Stimulated activated naive B cell treated with anti-CD40 and anti-IgM and Interleukin-4, amounts not matched to agents 10 μg/mL and 1 μg/mL and 100 μg/mL, for 72 hours (primary cell): ENCODE data around the gene TEF.
A peak's percentile ranks its signal among the peaks of the same experiment; 100 is the strongest.
"Not testable (repeated sequence)": the region's sequence is repeated elsewhere in the genome, so short reads cannot be mapped to it uniquely, and the experiment has no call there.

ENCODE experiments used
- ATAC-seq, 2 donors: fragments of 150-1000 bp; cut with Tn5 transposase; replicated peaks; 2 replicates each; pipeline ENCODE4 v1.10.0; 2021; ENCODE audit warnings: moderate library complexity in 1 of 2
- DNase-seq: peaks from one replicate; pipeline ENCODE4 v3.0.0; 2021
- H3K27ac Mint-ChIP-seq: one replicate; pipeline ENCODE4 v1.8.0; 2022; ENCODE audit warnings: mild to moderate bottlenecking, mixed read lengths
- H3K27me3 Mint-ChIP-seq, 2 donors: one replicate each; pipeline ENCODE4 v1.8.0; 2022; ENCODE audit warnings: mixed read lengths in 2 of 2
- H3K36me3 Mint-ChIP-seq, 2 donors: one replicate each; pipeline ENCODE4 v1.8.0; 2022; ENCODE audit warnings: mixed read lengths in 2 of 2, mild to moderate bottlenecking in 1 of 2
- H3K4me1 Mint-ChIP-seq, 2 donors: one replicate each; pipeline ENCODE4 v1.8.0; 2022; ENCODE audit warnings: mixed read lengths in 2 of 2, mild to moderate bottlenecking in 1 of 2
- H3K4me3 Mint-ChIP-seq, 2 donors: one replicate each; pipeline ENCODE4 v1.8.0; 2022; ENCODE audit warnings: mild to moderate bottlenecking in 2 of 2, mixed read lengths in 2 of 2, moderate library complexity in 1 of 2
- H3K9me3 Mint-ChIP-seq, 2 donors: one replicate each; pipeline ENCODE4 v1.8.0; 2022; ENCODE audit warnings: mixed read lengths in 2 of 2, mild to moderate bottlenecking in 1 of 2

TEF gene

DNA sequence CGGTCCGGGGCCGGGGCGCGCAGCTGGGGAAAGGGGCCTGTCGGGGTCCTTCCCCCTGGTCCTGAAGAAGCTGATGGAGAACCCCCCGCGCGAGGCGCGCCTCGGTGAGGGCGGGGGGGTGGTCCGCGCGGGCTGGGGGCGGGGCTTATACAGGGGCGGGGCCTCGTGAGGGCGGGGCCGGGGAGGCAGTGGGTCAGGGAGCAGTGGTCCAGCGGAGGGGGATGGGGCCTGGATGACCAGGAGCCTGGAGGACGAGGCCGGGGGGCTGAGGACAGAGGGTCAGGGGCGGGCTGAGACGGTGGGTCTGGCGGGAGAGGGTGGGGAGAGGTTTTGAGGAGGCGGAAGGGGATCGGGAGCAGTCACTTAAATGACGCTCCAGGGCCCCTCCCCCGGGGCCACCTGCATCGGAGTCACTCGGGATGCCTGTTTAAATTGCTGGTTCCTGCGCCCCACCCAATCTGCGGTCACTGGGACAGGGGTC is 396 bp downstream of the TEF start:
- peak overlapping the region; percentile 91 to 92 for H3K4me3 Mint-ChIP-seq
- ATAC-seq = peak; percentile 45 to 55
- peaks cover 9 to 17% of the 10 kb centered on the region in 2 donors for H3K4me1 Mint-ChIP-seq
- peak overlapping the region; percentile 86 for H3K27ac Mint-ChIP-seq
- H3K27me3 Mint-ChIP-seq = no peaks in the 10 kb centered on the region
- no peaks in the 10 kb centered on the region for H3K36me3 Mint-ChIP-seq
- peak; percentile 48 for DNase-seq
- no peaks in the 10 kb centered on the region for H3K9me3 Mint-ChIP-seq

DNA sequence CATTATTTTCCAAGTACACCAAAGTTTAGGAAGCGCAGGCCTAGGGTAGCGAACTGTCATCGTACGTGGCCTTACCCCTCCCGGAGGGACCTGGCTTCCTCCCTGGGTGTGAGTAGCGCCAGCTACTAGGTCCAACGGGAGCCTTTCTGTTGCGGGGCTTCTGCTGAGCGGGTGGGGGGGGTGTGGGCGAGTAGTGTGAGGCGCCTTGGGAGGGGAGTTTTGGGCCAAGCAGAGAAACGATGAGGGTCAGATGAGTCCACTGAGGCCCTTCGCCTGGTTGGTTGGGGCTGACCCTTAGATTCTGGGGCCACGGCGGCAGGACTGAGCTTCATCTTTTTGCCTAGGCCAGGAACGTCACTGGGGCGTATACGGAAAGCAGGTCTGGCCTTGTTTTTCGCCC is 868 bp downstream of the TEF start:
- no peaks in the 10 kb centered on the region for H3K9me3 Mint-ChIP-seq
- H3K27me3 Mint-ChIP-seq = no peaks in the 10 kb centered on the region
- H3K36me3 Mint-ChIP-seq = no peaks in the 10 kb centered on the region
- H3K4me3 Mint-ChIP-seq = peak overlapping the region; percentile 91 to 92
- DNase-seq (no peak), ATAC-seq (no peak)
- peaks cover 9 to 17% of the 10 kb centered on the region in 2 donors for H3K4me1 Mint-ChIP-seq
- peak overlapping the region; percentile 86 for H3K27ac Mint-ChIP-seq

DNA sequence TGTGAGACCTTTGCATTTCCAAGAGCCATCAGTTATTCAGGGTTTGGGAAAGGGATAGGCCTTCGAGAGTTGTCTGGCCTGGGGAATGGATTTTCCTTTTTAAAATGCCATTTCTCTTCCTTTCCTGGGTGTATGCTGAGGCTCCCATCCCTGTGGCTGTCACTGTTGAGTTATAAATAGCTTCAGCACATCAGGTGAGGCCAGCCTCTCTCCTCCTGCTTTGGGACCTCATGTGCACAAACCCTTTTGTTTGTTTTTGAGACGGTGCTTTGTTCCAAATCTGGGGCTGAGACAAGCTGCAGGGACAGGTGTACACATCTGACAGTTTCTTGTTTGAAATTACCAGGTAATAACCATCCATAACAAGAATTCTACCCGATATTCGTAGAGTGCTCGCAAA is 1.3 kb downstream of the TEF start:
- ATAC-seq = no peak
- peak overlapping the region; percentile 91 to 92 for H3K4me3 Mint-ChIP-seq

GRCh38 chr22:41384128-41384527 is 2.4 kb downstream of the TEF start:
- Mint-ChIP-seq H3K4me1 (peaks cover 8 to 17% of the 10 kb centered on the region in 2 donors), H3K9me3 (no peaks in the 10 kb centered on the region), H3K27ac (no peak overlapping the region), H3K36me3 (peaks cover 2 to 3% of the 10 kb centered on the region in 2 donors), H3K27me3 (no peaks in the 10 kb centered on the region), H3K4me3 (no peak overlapping the region)
- no peak for DNase-seq
- no peak for ATAC-seq

More for the DNA sequence above, 1.3 kb downstream of the TEF start:
- peaks cover 8 to 17% of the 10 kb centered on the region in 2 donors for H3K4me1 Mint-ChIP-seq
- DNase-seq = no peak
- no peaks in the 10 kb centered on the region for H3K9me3 Mint-ChIP-seq
- no peak overlapping the region for H3K27ac Mint-ChIP-seq
- no peaks in the 10 kb centered on the region for H3K36me3 Mint-ChIP-seq
- H3K27me3 Mint-ChIP-seq = no peaks in the 10 kb centered on the region

- Mint-ChIP-seq H3K36me3 (peaks cover 5 to 7% of the 10 kb centered on the region in 2 donors), H3K27ac (no peak overlapping the region), H3K27me3 (no peaks in the 10 kb centered on the region), H3K4me3 (no peak overlapping the region), H3K9me3 (no peaks in the 10 kb centered on the region), H3K4me1 (peaks cover 8% of the 10 kb centered on the region in 2 donors)
- no peak for ATAC-seq
- no peak for DNase-seq
Measured at GRCh38 chr22:41387341-41387740, 5.6 kb downstream of the TEF start.

- DNase-seq (no peak), ATAC-seq (no peak)
- no peak overlapping the region for H3K4me3 Mint-ChIP-seq
- H3K36me3 Mint-ChIP-seq = peaks cover 7 to 25% of the 10 kb centered on the region in 2 donors
- H3K27me3 Mint-ChIP-seq = no peaks in the 10 kb centered on the region
- no peak overlapping the region for H3K27ac Mint-ChIP-seq
- H3K9me3 Mint-ChIP-seq = no peaks in the 10 kb centered on the region
- no peaks in the 10 kb centered on the region for H3K4me1 Mint-ChIP-seq
Measured at GRCh38 chr22:41394012-41394356, 12.2 kb downstream of the TEF start.

GRCh38 chr22:41395531-41396240 is 13.9 kb downstream of the TEF start:
- H3K27me3 Mint-ChIP-seq = no peaks in the 10 kb centered on the region
- DNase-seq (no peak), ATAC-seq (no peak)

DNA sequence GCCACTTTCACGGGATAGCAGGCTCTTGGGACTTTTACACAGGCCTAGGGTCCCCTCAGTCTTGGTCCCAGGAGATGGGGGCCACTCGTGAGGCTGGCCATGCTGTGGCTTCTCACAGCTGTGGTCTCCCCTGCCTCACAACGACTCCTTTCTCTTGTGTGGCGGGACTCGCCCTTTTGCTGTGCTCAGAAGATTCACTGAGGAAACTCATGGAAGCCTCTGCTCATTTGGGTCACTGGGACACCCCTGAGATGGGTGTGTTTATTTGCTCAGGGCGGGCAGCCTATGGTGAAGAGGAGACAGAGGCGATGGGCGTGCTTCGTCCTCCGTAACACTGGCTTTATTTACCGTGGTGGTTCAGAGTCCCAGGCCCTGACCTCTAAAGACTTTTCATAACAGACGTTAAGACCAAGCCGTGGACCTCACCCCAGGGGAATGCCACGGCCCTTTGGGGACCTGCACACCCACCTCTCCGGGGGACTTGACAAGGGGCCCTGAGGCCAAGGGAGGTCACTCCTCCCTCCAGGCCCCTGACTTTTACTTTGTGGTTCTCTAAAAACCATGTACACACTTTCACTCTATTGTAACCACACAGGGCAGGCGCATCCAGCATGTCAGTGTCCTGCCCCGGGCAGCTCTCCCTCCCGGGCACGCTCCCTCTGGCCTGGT is 15.5 kb downstream of the TEF start:
- ATAC-seq = no peak
- Mint-ChIP-seq H3K27me3 (no peaks in the 10 kb centered on the region), H3K4me1 (no peaks in the 10 kb centered on the region), H3K4me3 (no peak overlapping the region), H3K9me3 (no peaks in the 10 kb centered on the region), H3K27ac (no peak overlapping the region), H3K36me3 (peaks cover 4 to 21% of the 10 kb centered on the region in 2 donors)
- no peak for DNase-seq

More at GRCh38 chr22:41395531-41396240, 13.9 kb downstream of the TEF start:
- H3K36me3 Mint-ChIP-seq = peaks cover 4 to 24% of the 10 kb centered on the region in 2 donors
- no peak overlapping the region for H3K4me3 Mint-ChIP-seq
- H3K4me1 Mint-ChIP-seq = no peaks in the 10 kb centered on the region
- no peak overlapping the region for H3K27ac Mint-ChIP-seq
- no peaks in the 10 kb centered on the region for H3K9me3 Mint-ChIP-seq

GRCh38 chr22:41398921-41399320 is 17.2 kb downstream of the TEF start:
- ATAC-seq (no peak), DNase-seq (no peak)
- Mint-ChIP-seq H3K4me1 (peaks cover 4 to 6% of the 10 kb centered on the region in 2 donors), H3K9me3 (no peaks in the 10 kb centered on the region), H3K27me3 (no peaks in the 10 kb centered on the region), H3K4me3 (no peak overlapping the region), H3K36me3 (peaks cover 4 to 21% of the 10 kb centered on the region in 2 donors), H3K27ac (no peak overlapping the region)

GRCh38 chr22:41401781-41402648 is 20.3 kb downstream of the TEF start:
- Mint-ChIP-seq H3K27me3 (no peaks in the 10 kb centered on the region), H3K4me1 (peaks cover 14 to 18% of the 10 kb centered on the region in 2 donors), H3K4me3 (no peak overlapping the region), H3K27ac (no peak overlapping the region), H3K9me3 (no peaks in the 10 kb centered on the region), H3K36me3 (peaks cover 0 to 13% of the 10 kb centered on the region in 2 donors)
- no peak for ATAC-seq
- no peak for DNase-seq

GRCh38 chr22:41402851-41403250 is 21.1 kb downstream of the TEF start:
- not testable (repeated sequence) for H3K4me3 Mint-ChIP-seq, H3K9me3 Mint-ChIP-seq, H3K27me3 Mint-ChIP-seq, H3K36me3 Mint-ChIP-seq, ATAC-seq, DNase-seq, H3K27ac Mint-ChIP-seq
- peaks cover 18 to 26% of the 10 kb centered on the region in 2 donors for H3K4me1 Mint-ChIP-seq

DNA sequence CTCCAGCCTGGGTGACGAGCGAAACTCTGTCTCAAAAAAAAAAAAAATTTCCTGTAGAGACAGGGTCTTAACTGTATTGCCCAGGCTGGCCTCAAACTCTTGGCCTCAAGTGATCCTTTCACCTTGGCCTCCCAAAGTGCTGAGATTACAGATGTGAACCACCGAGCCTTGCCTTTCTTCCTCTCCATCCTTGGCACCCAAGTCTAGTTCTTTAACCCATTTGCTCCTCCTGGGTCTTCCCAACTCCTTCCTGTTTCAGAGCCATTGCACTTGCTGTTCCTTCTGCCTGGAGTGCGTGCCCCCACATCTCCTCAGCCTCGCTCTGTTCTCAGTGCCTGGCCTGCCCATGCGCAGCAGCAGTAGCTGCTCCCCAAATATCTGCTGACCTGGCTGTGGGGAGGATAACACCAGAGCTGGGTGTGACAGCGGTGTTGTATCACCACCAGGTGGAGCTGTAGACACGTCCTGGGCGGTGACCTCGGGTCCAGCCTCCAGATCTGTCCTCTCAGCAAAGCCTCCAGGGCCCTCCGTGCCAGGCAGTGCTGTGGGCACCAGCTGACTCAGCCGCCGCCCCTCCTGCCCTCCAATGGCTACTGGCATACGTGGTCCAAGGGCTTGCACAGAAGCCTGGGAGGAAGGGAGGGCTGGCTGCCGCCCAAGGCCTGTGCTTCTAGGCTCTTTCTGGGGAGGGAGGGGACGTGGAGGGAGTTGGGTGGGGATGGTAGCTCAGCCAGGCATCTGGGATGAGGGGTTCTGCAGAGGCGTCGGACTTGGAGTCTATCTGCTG is 22.0 kb downstream of the TEF start:
- H3K36me3 Mint-ChIP-seq = no peaks in the 10 kb centered on the region
- H3K4me1 Mint-ChIP-seq = peaks cover 19 to 26% of the 10 kb centered on the region in 2 donors
- H3K27ac Mint-ChIP-seq = peak overlapping the region; percentile 6
- ATAC-seq (peak; percentile 94 to 98), DNase-seq (peak; percentile 82)
- peak overlapping the region in 1 of 2 donors; percentile 9 for H3K4me3 Mint-ChIP-seq
- no peaks in the 10 kb centered on the region for H3K9me3 Mint-ChIP-seq
- no peaks in the 10 kb centered on the region for H3K27me3 Mint-ChIP-seq

DNA sequence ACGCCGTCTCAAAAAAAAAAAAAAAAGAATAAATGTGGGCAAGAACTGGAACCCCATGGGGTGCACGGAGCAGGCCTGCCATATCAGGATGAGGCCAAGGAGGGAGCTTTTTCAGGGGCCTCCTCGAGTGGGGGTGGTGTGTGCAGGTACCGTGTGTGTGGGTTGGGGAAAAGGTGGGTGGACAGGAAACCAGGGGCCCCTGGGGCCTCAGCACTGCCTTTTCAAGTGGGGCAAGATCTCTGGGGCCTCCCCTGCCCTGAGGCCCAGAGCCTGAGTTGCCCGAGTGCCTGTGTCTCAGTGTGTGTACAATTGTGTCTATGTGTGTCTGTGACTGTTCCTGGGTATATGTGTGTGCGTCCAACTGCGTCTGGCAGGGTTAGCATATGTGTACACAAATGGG is 23.8 kb downstream of the TEF start:
- Mint-ChIP-seq H3K36me3 (no peaks in the 10 kb centered on the region), H3K27me3 (no peaks in the 10 kb centered on the region), H3K27ac (peak overlapping the region; percentile 87), H3K9me3 (no peaks in the 10 kb centered on the region), H3K4me3 (peak overlapping the region; percentile 4 to 33), H3K4me1 (peaks cover 19 to 26% of the 10 kb centered on the region in 2 donors)
- peak; percentile 40 to 60 for ATAC-seq
- DNase-seq = peak; percentile 50

DNA sequence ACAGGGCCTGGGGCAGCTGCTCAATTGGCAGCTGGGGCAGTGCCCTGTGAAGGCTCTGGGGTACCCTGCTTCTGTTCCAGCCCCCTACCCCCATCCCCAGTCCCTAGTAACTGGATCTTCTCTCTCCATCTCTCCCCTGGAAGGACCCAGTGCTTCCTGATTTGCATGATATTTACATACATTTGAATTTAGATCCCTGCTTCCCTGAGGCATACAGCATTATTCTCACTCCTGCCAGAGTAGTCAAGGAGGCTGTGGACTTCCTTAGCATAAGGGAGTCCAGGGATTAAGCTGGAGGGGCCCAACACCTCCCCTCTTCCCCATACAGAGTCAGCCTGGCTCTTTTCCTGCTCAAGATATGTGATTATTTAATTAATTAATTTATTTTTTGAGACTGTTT is 24.7 kb downstream of the TEF start:
- Mint-ChIP-seq H3K36me3 (no peaks in the 10 kb centered on the region), H3K9me3 (no peaks in the 10 kb centered on the region), H3K4me1 (peaks cover 26 to 28% of the 10 kb centered on the region in 2 donors), H3K4me3 (no peak overlapping the region), H3K27ac (no peak overlapping the region), H3K27me3 (no peaks in the 10 kb centered on the region)
- no peak for DNase-seq
- no peak for ATAC-seq
